Activated CD8-positive, alpha-beta T cell treated with anti-CD3 and anti-CD28 coated beads for 36 hours (primary cell): ENCODE results near the gene HSPA4. TPM values are rescaled to one million over a fixed set of nuclear protein-coding genes. Genes with fewer than 3 reads are reported as not detected.

Source experiments
- ATAC-seq: fragments of 200-7000 bp; cut with Tn5 transposase; one replicate; pipeline ENCODE4 v1.10.0; 2021; ENCODE audit warnings: mild to moderate bottlenecking, moderate library complexity
- CTCF ChIA-PET: fragments of 350-600 bp; sonication (Branson Sonifier 250); formaldehyde crosslinking; loops from one replicate; lab custom pipeline; 2021; ENCODE audit warnings: antibody characterized with exemption; lab: Charles Lee
- POLR2A ChIA-PET: fragments of 350-600 bp; sonication (Branson Sonifier 250); formaldehyde crosslinking; loops from one replicate; lab custom pipeline; 2021; ENCODE audit warnings: antibody characterized with exemption; lab: Charles Lee
- DNase-seq: peaks from one replicate; pipeline ENCODE4 v3.0.0-alpha.2; 2020
- H3K27ac Mint-ChIP-seq: one replicate; pipeline ENCODE4 v1.8.0; 2021; ENCODE audit warnings: mild to moderate bottlenecking, mixed read lengths
- H3K27me3 Mint-ChIP-seq: one replicate; pipeline ENCODE4 v1.8.0; 2021; ENCODE audit warnings: mixed read lengths
- H3K36me3 Mint-ChIP-seq: one replicate; pipeline ENCODE4 v1.8.0; 2021; ENCODE audit warnings: low read depth, mixed read lengths
- H3K4me1 Mint-ChIP-seq: one replicate; pipeline ENCODE4 v1.8.0; 2021; ENCODE audit warnings: low read depth, mixed read lengths
- H3K4me3 Mint-ChIP-seq: one replicate; pipeline ENCODE4 v1.8.0; 2021; ENCODE audit warnings: mild to moderate bottlenecking, moderate library complexity, mixed read lengths
- H3K9me3 Mint-ChIP-seq: one replicate; pipeline ENCODE4 v1.8.0; 2021; ENCODE audit warnings: mixed read lengths
- CTCF ChIP-seq: fragments of 200-600 bp; IDR thresholded peaks from one replicate; pipeline ENCODE4 v1.8.0; 2022; ENCODE audit warnings: antibody characterized with exemption, mild to moderate bottlenecking
- intact Hi-C: fragments of 100-400 bp; cut with micrococcal nuclease; formaldehyde crosslinking; loops from one replicate; pipeline ENCODE4 v1.10.0; 2022
- total RNA-seq, 2 experiments: library from RNA; stranded (reverse); gene quantifications; one replicate each; pipeline ENCODE4 v1.2.3, GENCODE V29; 2021

HSPA4 gene
- total RNA-seq, 2 experiments from 2014 or later = 229 to 232 TPM

- CTCF ChIA-PET = no interaction called here
Measured at GRCh38 chr5:133149345-133149744, 97.5 kb downstream of the HSPA4 start.

GRCh38 chr5:133150909-133151544, 99.2 kb downstream of the HSPA4 start:
- Mint-ChIP-seq H3K27me3 (no peaks in the 10 kb centered on the region), H3K9me3 (no peaks in the 10 kb centered on the region), H3K36me3 (no peaks in the 10 kb centered on the region), H3K4me3 (no peak overlapping the region), H3K4me1 (peaks cover 17% of the 10 kb centered on the region), H3K27ac (no peak overlapping the region)
- no peak for DNase-seq
- CTCF ChIA-PET = no interaction called here
- no peak for TF ChIP-seq CTCF
- POLR2A ChIA-PET = interaction anchor here (1.0 kb wide), 1 partner anchor 98 kb away, joined by 3 read pairs; no protein-coding TSS in a partner anchor
- no peak for ATAC-seq
- intact Hi-C loops = no loop called here

More at GRCh38 chr5:133149345-133149744, 97.5 kb downstream of the HSPA4 start:
- Mint-ChIP-seq H3K27ac (no peak overlapping the region), H3K4me1 (peaks cover 17% of the 10 kb centered on the region), H3K9me3 (no peaks in the 10 kb centered on the region), H3K36me3 (no peaks in the 10 kb centered on the region), H3K27me3 (no peaks in the 10 kb centered on the region), H3K4me3 (no peak overlapping the region)
- DNase-seq = no peak
- intact Hi-C loops = no loop called here
- no peak for TF ChIP-seq CTCF
- no peak for ATAC-seq
- POLR2A ChIA-PET = no interaction called here

- H3K27me3 Mint-ChIP-seq = no peaks in the 10 kb centered on the region
- ATAC-seq (no peak), DNase-seq (no peak)
- no peak for TF ChIP-seq CTCF
- H3K4me1 Mint-ChIP-seq = no peaks in the 10 kb centered on the region
- H3K4me3 Mint-ChIP-seq = no peak overlapping the region
- intact Hi-C loops = no loop called here
- ChIA-PET CTCF (no interaction called here), POLR2A (no interaction called here)
- no peak overlapping the region for H3K27ac Mint-ChIP-seq
- no peaks in the 10 kb centered on the region for H3K36me3 Mint-ChIP-seq
- peaks cover 1% of the 10 kb centered on the region for H3K9me3 Mint-ChIP-seq
Measured at GRCh38 chr5:133154274-133155075, 102.7 kb downstream of the HSPA4 start.

- intact Hi-C loops = no loop called here
- DNase-seq = no peak
- Mint-ChIP-seq H3K27me3 (no peaks in the 10 kb centered on the region), H3K4me1 (peaks cover 5% of the 10 kb centered on the region), H3K36me3 (no peaks in the 10 kb centered on the region), H3K9me3 (peaks cover 1% of the 10 kb centered on the region), H3K4me3 (no peak overlapping the region), H3K27ac (no peak overlapping the region)
- ATAC-seq = no peak
- ChIA-PET POLR2A (no interaction called here), CTCF (no interaction called here)
- no peak for TF ChIP-seq CTCF
Measured at GRCh38 chr5:133155326-133155969, 103.6 kb downstream of the HSPA4 start.

Other genes with a start within 250 kb of the HSPA4 start
- gene SOWAHA, start 238.7 kb upstream of the HSPA4 start, total RNA-seq = not detected
- 1 to 10 TPM; 2.0 to 2.1 TPM for gene SHROOM1, start 221.4 kb upstream of the HSPA4 start, total RNA-seq
- under 1 TPM; 0.90 to 0.94 TPM for gene GDF9, start 185.5 kb upstream of the HSPA4 start, total RNA-seq
- gene UQCRQ, start 185.4 kb upstream of the HSPA4 start, total RNA-seq = 100 to 1,000 TPM; 558 to 566 TPM
- 1 to 10 TPM; 3.0 to 3.5 TPM for gene LEAP2, start 178.3 kb upstream of the HSPA4 start, total RNA-seq
- 10 to 100 TPM; 19.4 to 19.9 TPM for gene AFF4, start 88.4 kb upstream of the HSPA4 start, total RNA-seq
- gene ZCCHC10, start 25.5 kb upstream of the HSPA4 start, total RNA-seq = 10 to 100 TPM; 27.0 to 31.1 TPM